SW 1271 (cell line): ENCODE data around the gene GNAT1.

Experiments
- DNase-seq, 2 experiments: peaks; one replicate each; lab custom pipeline; 2025; lab: John Stamatoyannopoulos, UW

The GNAT1 gene

DNA sequence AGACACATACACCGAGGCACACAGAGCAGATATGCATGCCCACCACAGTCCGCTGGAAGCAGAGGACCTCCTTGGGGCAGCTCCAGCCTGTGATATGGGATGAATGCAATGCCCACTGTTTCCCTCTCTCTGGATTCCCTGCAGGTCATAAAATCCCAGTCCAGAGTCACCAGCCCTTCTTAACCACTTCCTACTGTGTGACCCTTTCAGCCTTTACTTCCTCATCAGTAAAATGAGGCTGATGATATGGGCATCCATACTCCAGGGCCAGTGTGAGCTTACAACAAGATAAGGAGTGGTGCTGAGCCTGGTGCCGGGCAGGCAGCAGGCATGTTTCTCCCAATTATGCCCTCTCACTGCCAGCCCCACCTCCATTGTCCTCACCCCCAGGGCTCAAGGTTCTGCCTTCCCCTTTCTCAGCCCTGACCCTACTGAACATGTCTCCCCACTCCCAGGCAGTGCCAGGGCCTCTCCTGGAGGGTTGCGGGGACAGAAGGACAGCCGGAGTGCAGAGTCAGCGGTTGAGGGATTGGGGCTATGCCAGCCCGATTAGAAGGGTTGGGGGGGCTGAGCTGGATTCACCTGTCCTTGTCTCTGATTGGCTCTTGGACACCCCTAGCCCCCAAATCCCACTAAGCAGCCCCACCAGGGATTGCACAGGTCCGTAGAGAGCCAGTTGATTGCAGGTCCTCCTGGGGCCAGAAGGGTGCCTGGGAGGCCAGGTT, at the start of gene GNAT1:
Gene GNAT1 (plus strand): TSS at position 675 of the 725 bp plus-strand sequence. CDS start 116 bp downstream, outside the sequence.
- DNase-seq: no peak

DNA sequence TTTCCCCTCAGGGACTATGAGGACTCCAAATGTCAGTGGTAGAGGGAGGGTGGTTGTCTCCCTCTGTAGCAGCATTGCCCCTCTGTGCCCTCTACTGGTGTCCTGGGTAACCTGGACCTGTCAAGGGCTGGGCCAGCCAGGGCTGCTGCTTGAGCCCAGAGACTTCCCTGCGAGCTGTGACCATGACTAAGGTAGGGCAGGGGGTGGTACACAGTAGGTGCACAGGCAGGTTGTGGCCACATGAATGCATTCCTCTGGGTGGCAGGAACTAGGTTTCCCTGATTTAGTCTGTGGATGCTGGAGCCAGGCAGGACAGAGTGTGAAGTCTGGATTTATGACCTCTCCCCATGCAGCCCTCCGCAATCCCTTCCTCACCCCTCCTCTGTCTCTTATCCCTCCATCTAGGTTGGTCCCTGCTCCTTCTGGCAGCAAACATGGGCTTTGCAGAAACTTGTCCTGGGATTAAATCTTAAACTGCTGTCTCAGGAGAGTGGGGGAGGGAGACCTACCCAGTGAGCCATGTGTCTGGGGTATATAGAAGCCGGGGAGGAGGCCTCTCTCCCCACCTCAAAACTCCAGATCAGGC, 45.0 kb upstream of the GNAT1 start:
- no peak for DNase-seq

DNA sequence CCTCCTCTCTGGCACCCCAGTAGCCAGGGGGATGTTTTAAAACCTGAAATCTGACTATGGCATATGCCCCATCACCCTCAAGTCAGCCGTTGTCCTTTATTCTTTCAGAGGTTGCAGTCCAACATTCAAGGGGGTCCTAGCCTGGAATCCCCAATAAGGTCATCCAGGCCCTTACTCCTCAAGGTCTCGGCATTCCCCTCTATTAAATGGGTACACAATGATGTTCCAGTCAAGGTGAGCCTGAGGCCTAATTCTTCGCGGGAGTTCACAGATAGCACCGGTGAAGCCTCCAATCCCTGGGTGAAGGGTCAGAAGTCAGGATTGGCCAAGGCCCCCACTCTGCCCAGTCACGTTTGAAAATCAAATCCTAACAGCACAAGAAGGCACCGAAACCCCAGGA, 44.4 kb upstream of the GNAT1 start:
- no peak for DNase-seq

DNA sequence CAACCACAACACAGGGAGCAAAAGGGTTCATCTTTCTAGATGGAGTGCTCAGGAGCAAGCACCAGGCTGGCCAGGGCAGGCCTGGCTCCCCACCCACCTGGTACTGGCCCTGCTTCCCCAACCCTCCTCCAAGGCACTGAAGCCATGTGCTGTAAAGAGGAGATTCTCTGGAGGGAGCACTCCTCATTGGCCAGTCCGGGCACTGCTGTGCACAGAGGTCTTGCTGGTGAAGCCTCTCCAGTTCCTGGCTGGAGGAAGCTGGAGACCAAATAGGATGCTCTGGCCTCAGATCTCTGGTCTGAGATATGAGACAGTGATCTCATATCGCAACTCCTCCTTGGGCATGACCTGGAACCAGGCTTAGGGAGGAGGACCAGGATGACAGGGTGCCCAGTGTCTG, 44.0 kb upstream of the GNAT1 start:
- no peak for DNase-seq

DNA sequence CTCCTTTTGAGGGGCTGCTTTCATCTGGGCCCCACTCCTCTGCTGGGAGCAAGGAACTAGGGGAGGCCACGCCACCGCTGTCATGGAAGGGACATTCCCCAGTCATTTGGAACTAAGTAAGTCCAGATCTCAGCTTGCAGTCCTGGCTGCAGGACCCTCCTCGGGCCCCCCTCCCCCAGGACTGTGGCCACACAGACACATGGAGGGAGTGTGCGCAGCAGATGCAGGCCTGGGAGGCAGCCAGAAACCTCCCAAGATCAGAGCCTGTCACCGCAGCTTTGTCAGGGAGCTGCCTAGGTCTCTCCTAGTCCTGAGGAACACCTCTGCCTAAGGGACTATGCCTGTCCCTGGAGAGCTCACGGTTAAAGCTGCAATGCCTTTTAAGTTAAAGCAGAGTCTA, 43.5 kb upstream of the GNAT1 start:
- no peak for DNase-seq

DNA sequence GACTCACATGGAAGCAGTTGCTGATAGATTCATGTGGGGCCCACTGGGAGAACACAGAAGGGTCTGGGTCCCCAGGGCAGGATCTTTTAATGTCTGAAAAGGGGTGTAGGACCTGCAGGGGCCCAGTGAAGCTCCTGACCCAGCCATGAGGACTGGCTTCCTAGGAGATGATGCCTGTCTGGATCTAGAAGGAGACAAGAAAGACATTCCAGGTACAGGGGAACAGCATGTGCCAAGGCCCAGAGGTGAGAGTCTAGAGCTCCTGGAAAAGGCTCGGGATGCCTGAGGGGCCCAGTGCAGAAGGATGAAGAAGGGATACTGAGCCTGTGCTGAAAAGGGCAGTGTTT, 41.0 kb upstream of the GNAT1 start:
- DNase-seq: no peak

DNA sequence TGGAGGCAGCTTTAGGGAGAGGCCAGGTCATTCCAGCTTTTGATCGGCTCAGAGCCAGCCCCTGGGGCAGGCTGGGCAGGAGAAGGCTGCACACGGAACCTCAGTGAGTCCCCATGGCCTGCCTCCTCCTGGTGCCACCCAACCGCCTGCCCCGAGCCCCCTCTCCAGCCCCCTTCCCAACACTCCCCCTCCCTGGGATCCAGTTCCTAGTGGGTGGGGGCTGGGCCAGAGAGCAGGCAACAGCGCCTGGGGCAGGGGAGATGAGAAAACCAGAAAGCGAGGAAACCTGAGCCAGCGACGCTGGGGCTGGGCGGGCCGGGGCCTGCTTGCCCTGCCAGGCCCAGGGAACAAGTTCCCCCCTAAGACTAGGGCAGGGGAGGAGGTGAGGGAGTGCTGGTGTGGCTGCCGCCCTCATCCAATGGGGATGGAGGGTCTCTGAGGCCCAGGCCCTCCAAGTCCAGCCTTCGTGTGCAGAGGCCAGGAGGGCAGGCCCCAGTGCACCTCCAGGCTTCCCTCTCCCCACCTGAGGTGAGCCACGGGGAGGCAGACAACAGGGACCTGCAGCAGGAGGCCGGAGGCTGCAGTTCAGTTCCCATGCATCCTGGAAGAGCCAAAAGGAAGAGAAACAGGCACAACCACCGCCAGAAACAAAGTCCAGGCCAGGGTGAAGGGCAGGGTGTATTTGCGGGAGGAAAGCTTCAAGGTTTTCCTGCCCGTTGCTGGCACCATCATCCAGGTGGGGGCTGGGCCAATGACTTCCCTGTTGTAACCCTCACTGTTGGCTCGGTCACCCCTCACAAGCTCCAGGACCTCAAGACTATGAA, 40.3 kb upstream of the GNAT1 start:
- no peak for DNase-seq

DNA sequence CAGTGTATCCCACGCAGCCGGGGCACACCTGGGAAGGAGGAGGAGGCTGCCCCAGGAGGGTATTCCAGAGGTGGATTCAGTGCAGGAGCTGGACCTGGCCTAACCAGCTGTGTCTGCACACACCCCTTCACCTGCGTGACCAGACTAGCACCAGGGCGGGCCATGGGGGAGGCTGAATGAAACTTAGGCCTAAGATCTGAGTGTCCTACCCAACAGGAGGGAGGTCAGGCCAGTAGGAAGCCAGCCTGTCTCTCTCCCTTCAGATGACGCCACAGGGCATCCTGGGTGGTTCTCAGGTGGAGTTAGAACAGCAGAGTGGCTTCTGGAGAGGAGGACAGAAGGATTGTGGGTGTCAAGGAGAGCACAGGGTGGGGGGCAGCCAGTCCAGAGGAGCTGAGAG, 39.7 kb upstream of the GNAT1 start:
- no peak for DNase-seq

DNA sequence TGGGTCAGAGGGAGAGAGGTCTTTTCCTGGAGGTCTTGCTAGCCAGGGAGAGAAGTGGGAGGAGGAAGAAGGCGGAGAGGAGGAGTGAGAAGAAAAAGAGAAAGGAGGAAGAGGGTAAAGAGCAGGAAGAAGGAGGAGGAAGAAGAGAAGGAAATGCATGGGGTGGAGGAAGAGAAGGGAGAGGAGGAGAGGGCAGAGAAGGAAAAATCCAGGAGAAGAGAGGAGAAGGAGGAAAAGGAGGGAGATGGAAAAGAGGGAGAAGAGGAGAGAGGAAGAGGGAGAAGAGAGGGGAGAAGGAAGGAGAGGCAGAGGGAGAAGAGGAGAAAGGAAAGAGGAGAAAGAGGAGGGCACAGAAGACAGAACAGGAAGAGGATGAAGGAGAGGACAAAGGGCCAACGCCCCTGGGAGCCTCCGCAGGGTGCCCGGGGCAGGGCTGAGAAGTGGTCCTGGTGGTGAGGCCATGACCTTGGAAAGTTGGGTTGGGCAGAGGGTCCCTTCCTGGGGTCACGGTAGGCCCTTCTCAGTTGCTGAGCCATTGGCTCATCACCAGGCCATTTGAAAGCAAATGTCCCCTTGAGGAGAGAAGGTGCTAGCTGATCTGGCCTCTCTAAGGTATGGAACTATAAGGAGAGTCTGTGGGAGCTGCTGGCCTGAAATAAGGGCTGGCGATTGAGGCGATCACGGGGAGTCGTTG, 37.5 kb upstream of the GNAT1 start:
- no peak for DNase-seq

DNA sequence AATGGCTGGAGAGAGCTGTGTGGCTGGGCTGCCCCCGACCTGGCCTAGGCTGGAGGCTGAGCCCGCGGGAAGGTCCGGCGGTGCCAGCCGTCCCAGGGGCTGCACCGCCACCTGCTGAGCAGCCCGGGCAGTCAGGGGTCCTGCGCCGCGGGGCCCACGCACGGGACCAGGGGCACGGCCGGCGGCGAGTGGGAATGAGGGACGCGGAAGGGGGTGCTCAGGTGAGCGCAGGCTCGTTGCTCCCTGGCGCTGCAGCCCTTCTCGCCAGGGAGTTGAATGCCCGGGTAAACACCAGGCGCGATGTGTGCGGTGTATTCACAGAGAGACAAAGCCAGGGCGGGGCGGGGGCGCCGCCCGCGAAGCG, 37.0 kb upstream of the GNAT1 start:
- no peak for DNase-seq

DNA sequence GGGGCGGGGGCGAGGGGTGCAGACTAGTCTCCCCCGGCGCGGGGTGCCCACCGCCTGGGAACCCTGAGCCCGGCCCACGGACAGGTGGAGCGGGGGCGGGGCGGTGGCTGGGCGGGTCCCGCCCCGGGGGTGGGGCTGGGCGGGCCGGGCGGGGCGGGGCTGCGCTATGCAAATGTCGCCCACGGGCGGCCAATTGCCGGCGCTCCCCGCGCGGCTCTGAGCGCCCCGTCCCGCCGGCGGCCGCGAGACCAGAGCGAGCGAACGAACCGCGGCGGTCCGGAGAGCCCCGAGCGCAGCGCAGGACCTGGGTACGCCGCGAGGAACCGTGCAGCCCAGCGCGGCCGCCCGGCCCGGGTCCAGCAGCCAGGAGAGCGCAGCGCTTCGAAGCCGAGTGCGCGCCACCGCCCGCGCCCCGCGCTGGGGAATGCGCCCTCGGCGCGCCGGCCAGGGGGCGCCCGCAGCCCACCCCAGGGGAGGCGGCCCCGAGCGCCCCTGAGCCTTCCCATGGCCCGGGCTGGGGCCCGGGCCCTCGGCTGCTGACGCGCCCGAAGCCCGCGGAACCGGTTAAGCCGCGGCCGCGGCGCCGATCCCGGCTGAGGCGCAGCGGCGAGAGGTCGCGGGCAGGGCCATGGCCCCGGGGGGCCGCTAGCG, 36.4 kb upstream of the GNAT1 start, which contains the start of gene SEMA3F:
Gene SEMA3F (plus strand): TSS at position 485 of the 651 bp plus-strand sequence. CDS start 4,299 bp downstream, outside the sequence.
- DNase-seq: no peak

DNA sequence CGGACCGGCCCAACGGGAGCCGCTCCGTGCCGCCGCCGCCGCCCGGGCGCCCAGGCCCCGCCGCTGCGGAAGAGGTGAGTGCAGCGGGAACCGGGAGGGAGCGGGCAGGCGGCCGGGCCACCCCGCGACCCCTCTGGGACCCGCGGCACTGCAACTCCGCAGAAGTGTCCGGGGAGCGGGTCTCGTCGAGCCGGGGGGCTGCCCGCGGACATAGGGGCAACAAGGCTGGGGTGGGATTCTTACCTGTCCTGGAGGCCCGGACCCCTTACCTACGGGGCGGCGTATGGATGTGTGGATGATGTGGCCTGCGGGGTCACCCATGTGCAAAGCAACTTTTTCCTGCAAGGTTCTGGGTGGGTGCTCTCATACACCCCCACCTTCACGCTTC, 35.9 kb upstream of the GNAT1 start:
- no peak for DNase-seq

DNA sequence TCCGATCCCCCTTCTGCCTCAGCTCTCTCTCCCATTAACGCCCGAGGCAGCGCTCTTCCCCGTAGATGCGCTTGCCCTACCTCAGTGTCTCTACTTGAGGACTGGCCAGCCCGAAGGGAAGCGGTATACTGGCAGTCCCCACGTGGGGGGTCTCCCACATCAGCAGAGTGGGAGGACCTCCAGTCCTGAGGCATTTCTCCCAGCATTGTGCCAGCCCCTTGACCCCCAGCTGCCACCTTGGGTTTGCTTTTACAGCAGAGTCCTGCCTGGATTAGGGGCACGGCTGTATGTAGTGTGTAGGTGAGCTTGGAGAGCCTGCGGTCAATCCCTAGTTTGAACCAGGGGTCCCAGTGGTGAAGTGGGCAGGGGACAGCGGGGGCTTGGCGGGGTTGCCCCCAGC, 35.5 kb upstream of the GNAT1 start:
- no peak for DNase-seq

DNA sequence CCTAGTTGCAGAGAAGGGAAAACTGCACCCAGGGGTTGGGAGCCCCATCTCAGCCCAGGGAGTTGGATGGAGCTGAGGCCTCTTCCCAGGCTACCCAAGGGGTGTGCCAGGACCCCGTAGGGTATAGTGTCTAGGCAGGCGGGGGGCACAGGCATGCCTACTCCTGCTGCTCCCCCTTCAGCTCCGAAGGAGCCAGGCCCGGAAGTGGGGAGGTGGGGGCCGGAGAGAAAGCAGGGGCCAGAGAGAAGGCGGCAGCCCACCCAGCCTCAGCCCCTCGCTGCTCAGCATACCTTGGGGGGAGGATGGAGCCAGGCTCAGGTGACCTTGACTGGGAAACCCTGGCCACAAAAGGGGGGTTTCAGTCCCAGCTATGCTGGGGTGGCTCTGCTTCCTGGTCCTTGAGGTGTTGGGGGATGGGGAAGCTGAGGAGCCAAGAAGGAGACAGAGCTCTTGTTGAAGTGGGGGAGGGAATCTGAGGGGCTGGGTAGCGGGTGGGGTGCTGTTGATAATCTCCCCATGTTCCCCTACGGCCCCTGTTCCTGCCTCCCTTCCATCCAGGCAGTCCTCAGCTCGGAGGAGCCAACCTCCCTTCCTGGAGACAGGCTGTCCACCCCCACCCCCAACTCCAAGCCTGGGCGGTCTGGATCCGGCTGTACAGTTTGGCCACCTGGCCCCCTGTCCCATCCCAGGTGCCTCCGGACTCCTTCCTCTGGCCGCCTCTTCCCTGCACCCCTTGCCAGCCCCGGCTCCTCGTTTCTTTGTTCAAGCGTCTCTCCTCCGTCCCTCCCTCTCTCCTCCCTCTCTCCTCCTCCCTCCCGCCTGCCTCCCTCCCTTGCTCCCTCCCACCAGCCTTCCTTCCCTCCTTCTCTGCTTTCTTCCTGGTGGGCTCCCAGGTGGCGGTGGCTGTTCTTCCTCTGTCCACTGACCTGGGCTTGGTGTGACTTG, 34.6 kb upstream of the GNAT1 start:
- DNase-seq: no peak

DNA sequence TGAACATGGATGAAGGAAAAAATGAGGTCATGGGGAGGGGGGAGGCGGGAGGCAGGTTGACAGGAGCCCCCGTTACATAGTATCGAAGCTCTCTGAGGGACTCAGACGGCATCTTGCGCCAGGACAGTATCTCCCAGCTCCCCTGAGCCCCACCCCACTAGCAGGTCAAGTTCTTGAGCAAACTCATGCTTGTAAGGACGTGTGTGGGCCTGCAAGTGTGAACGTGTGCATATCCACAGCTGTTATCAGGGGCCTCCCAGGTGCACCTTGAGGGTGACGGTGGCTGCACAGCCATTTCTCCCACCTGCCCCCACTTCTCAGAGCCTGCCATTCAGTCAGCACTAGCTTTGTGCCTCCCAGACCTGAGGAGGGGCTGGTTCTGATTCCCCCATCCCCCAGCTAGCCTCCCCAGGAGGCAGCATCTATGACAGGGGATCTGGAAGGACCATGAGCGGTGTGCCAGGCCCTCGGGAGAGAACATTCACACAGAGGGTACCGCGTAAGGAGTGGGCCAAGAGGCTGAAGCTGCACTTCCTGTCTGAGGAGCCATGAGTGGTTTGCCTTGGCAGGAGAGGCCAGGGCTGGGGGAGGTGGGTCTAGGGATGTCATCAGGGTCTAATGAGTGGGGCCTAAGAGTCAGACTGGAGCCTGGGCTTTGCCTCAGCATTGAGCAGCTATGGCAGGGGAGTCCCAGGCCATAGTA, 33.4 kb upstream of the GNAT1 start:
- DNase-seq: no peak

DNA sequence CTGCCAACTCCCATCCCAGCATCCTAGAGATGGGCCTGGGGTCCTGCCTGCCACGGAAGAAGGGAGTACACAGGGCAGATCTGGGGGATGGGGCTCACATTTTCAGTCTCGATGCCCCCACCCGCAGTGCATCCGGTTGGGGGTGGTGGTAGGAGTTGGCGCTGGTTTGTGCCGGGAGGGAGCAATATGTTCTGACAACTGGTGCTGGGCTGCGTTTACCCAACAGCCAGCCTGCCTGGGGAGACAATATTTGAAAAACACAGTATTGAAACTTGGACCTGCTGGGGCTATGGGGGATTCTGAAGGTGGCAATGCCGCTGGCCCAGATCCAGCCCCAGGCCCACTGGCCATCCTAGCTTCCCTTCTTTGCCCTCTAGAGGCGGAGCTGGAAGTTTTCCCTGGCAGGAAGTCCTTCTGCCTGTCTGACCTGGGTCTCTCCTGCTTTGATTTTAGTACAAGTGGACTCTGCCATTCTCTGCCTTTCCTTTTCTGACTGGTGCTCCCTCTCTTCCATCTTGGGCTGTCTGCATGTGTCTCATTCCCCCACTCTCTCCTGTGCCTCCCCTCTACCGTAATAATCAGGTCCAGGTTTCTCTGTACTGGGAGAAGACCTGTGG, 32.8 kb upstream of the GNAT1 start:
- DNase-seq: no peak

DNA sequence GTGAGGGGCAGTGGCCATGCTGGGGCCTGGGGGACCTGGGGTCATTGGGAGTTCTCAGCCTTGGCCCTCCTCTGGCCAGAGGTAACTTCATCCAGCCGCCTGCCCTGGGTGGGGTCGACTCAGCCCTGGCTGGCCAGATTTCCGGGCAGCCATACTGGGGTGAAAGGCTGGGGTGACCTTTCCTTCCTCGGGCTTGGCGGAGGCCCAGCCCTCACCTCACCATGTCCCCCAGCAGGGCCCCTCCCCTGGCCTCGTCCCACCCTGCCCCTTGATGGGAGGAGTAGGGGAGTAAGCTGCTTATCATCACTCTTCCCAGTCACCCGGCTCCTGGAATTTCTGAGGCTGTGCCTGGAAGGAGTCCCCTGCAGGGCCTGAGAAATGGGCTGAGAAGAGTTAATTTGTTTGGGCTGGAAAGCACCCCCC, 30.8 kb upstream of the GNAT1 start:
- no peak for DNase-seq

DNA sequence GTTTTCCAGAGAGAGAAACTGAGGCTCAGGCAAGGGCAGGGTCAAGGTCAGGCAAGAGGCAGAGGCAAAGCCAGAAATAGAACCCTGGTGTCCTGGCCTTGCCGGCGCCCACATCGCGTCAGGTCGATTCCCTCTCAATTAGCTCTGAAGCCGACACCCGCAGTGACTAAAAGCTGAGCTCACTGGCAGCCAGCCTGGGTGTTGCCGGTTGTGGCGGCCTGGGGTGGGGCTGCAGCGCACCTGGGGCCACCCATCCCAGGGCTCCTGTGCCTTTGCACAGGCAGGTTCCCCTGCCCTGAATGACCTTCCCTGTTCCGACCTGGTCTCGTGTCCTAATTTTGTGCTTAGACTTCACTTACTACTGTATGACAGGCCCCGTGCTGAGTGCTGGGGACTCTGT, 30.1 kb upstream of the GNAT1 start:
- no peak for DNase-seq

DNA sequence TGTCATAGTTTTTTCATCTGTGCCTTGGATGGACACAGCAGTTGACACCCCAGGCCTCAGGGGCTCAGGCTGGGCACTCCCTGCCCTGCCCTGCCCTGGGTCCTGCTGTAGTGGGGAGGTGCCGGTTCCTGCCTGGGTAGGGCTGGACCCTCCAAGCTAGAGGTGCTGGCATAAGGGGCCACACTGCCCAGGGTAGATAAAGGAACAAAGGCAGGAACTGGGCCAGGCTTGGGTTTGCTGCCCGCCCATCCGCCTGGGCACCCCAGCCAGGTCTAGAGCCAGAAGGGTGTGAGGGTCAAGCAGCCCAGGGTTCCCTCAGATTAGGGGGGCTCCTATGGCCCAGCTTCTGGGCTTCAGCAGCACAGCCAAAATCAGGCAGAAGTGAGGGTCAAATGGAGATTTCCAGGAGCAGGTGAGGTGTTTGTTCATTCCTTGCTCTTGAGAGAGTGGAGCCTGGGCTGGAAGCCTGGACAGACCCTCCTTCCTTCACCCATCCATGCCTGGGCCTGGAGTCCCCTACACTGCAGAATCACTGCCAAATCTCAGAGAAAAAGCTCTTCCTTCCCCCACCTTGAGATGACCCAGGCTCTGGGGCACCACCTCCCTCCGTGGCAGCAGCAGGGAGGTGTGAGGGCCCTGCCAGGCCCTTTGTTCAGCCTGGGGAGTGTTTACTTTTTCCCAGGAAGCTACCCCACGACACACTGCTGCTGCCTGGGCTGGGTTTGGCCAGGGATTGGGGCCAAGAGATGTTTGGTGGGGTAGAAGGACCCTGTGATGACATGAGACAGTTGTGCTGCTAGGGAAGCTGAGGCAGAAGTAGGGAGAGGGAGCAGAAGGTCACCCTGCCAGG, 29.2 kb upstream of the GNAT1 start:
- no peak for DNase-seq
